Keratinocyte (primary cell): ENCODE data around the gene NR2C1. TPM values are rescaled to one million over a fixed set of nuclear protein-coding genes. Genes with fewer than 3 reads are reported as not detected.

Source experiments
- DNase-seq: peaks from one replicate; pipeline ENCODE4 v3.0.0-alpha.2; 2011; ENCODE audit warnings: low read depth, missing footprints, low spot score
- FAIRE-seq: peaks from 2 replicates; lab custom pipeline; 2011; peaks lifted over from hg19 to GRCh38; lab: Jason Lieb, UNC
- H2AFZ ChIP-seq: 2 replicates; pipeline ENCODE4 v1.6.0; 2012; ENCODE audit warnings: low read length, control low read depth, inconsistent platforms; ENCODE audit not compliant: control insufficient read depth
- H3K27ac ChIP-seq: 2 replicates; pipeline ENCODE4 v1.5.1; 2011; ENCODE audit warnings: low read length; ENCODE audit not compliant: control insufficient read depth, insufficient read depth
- H3K27me3 ChIP-seq: 3 replicates; pipeline ENCODE4 v1.6.0; 2011; ENCODE audit warnings: low read length; ENCODE audit not compliant: control insufficient read depth, insufficient read depth; ENCODE audit errors: extremely low read depth
- H3K36me3 ChIP-seq, 2 experiments: 2 replicates in 1 of 2; 3 replicates in 1 of 2; pipeline ENCODE4 v1.5.1; 2011; ENCODE audit warnings: low read length in 2 of 2, mild to moderate bottlenecking in 1 of 2; ENCODE audit not compliant: control insufficient read depth in 2 of 2, insufficient read depth in 2 of 2; ENCODE audit errors: extremely low read depth in 1 of 2
- H3K4me1 ChIP-seq: 3 replicates; pipeline ENCODE4 v1.5.1; 2011; ENCODE audit warnings: low read length; ENCODE audit not compliant: control insufficient read depth, insufficient read depth; ENCODE audit errors: extremely low read depth
- H3K4me2 ChIP-seq: 3 replicates; pipeline ENCODE4 v1.6.0; 2011; ENCODE audit warnings: low read depth, low read length; ENCODE audit not compliant: control insufficient read depth, insufficient read depth; ENCODE audit errors: extremely low read depth
- H3K4me3 ChIP-seq, 3 experiments: fragments of 200-600 bp in 1 of 3; sonication (generic) in 1 of 3; 2 replicates in 2 of 3; 3 replicates in 1 of 3; pipeline ENCODE4 v1.5.1; 2011 to 2016; ENCODE audit warnings: low read length in 3 of 3, mild to moderate bottlenecking in 3 of 3, control low read depth in 2 of 3, inconsistent platforms in 1 of 3, low read depth in 1 of 3, mixed read lengths in 1 of 3, mixed run types in 1 of 3, moderate library complexity in 1 of 3; ENCODE audit not compliant: control insufficient read depth in 2 of 3, insufficient read depth in 2 of 3; ENCODE audit errors: extremely low read depth in 1 of 3
- H3K79me2 ChIP-seq: 2 replicates; pipeline ENCODE4 v1.6.0; 2012; ENCODE audit warnings: low read length; ENCODE audit not compliant: control insufficient read depth, insufficient read depth
- H3K9ac ChIP-seq: 3 replicates; pipeline ENCODE4 v1.6.0; 2011; ENCODE audit warnings: low read length; ENCODE audit not compliant: control insufficient read depth, insufficient read depth; ENCODE audit errors: extremely low read depth
- H3K9me1 ChIP-seq: 3 replicates; pipeline ENCODE4 v1.6.0; 2011; ENCODE audit warnings: low read length; ENCODE audit not compliant: control insufficient read depth, insufficient read depth; ENCODE audit errors: extremely low read depth
- H3K9me3 ChIP-seq: 2 replicates; pipeline ENCODE4 v1.5.1; 2012; ENCODE audit warnings: low read depth, low read length; ENCODE audit not compliant: control insufficient read depth
- H4K20me1 ChIP-seq: 3 replicates; pipeline ENCODE4 v1.6.0; 2011; ENCODE audit warnings: low read length; ENCODE audit not compliant: control insufficient read depth, insufficient read depth; ENCODE audit errors: extremely low read depth
- CTCF ChIP-seq, 3 experiments: IDR thresholded peaks in 1 of 3; conservative IDR thresholded peaks in 1 of 3; optimal IDR thresholded peaks in 1 of 3; 2 replicates in 2 of 3; 3 replicates in 1 of 3; pipeline versions ENCODE3 to v1.5.1; 2011; ENCODE audit warnings: low read length in 3 of 3, mild to moderate bottlenecking in 3 of 3, moderate library complexity in 2 of 3, control low read depth in 1 of 3, inconsistent platforms in 1 of 3; ENCODE audit not compliant: insufficient read depth in 2 of 3; ENCODE audit errors: extremely low read depth in 1 of 3
- EZH2 ChIP-seq: IDR thresholded peaks from one replicate; pipeline ENCODE4 v1.6.1; 2012; ENCODE audit warnings: inconsistent platforms, mild to moderate bottlenecking, low read length, moderate library complexity
- dilution Hi-C: fragments of 300-500 bp; cut with MboI; formaldehyde crosslinking; loops from one replicate; pipeline ENCODE4 v1.7.0; 2020; ENCODE audit warnings: low sequenced_read_pairs; ENCODE audit not compliant: extremely low pct_ligation_motif_present
- polyA plus RNA-seq, 5 experiments: library from polyadenylated mRNA; depleted of rRNA in 3 of 5; stranded (reverse) in 3 of 5; stranded (forward) in 1 of 5; unstranded in 1 of 5; fragments of >200 nt; gene quantifications; 1 replicate in 1 of 5; 2 replicates in 3 of 5; 3 replicates in 1 of 5; pipeline versions ENCODE4 v1.2.1 to v1.2.3, GENCODE V29; 2011 to 2012; ENCODE audit warnings: missing spikeins in 2 of 5, low read depth in 1 of 5, low replicate concordance in 1 of 5

The NR2C1 gene
- polyA plus RNA-seq, 1 donor (not counting 4 experiments of a cell fraction or from before 2014, with no cell fraction given): 32.0 TPM

DNA sequence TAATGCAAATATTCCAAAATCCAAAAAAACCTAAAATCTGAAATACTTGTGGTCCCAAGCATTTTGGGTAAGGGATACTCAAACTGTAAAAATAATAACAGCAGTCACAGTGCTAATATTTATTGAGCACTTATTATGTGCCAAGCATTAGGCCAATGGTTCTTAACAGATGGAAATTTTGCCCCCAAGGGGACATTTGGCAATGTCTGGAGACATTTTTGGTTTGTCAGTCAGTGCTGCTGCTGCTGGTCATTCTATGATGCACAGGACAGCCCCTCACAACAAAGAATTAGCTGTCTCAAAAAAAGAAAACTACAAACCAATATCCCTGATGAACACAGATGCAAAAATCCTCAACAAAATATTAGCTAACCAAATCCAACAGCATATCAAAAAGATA, 75.7 kb downstream of the NR2C1 start:
- TF ChIP-seq EZH2 (no peak), CTCF (optimal IDR thresholded peaks at IDR 0.05 in 1 of 3, IDR thresholded peaks at IDR 0.05 in 1 of 3, conservative IDR thresholded peaks at IDR 0.05 in 1 of 3; ENCODE audit: extremely low read depth in 1 of 3, insufficient read depth in 2 of 3, low read length in 3 of 3) (no peak)
- no peaks in the 10 kb centered on the region for H4K20me1 ChIP-seq
- dilution Hi-C loops: no loop called here
- no peak overlapping the region for H3K4me2 ChIP-seq
- H3K4me3 ChIP-seq: no peak overlapping the region
- H3K4me1 ChIP-seq: peaks cover 10% of the 10 kb centered on the region
- H2AFZ ChIP-seq: no peak overlapping the region
- no peaks in the 10 kb centered on the region for H3K27me3 ChIP-seq
- no peak overlapping the region for H3K27ac ChIP-seq
- DNase-seq (no peak), FAIRE-seq (no peak)
- H3K9me1 ChIP-seq: no peaks in the 10 kb centered on the region
- H3K9ac ChIP-seq: no peak overlapping the region
- H3K9me3 ChIP-seq: no peaks in the 10 kb centered on the region
- H3K36me3 ChIP-seq: peaks cover 0 to 2% of the 10 kb centered on the region in 2 experiments
- H3K79me2 ChIP-seq: peaks cover 36% of the 10 kb centered on the region

DNA sequence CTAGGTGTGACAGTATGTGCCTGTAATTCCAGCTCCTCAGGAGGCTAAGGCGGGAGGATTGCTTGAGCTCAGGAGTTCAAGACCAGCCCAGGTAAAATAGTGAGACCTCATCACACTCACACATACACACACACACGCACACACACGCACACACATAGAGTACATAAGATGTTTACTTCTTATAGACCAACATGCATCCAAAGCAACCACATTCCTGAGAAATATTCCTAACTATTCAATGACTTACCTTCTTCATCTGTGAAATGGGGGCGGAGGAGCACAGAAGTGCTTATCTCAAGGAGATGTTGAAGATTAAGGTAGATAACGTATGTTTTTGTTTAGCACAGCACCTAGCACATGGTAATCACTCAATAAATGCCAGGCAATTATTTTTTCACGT, 76.4 kb downstream of the NR2C1 start:
- no peak overlapping the region for H2AFZ ChIP-seq
- no peak overlapping the region for H3K4me2 ChIP-seq
- no peaks in the 10 kb centered on the region for H3K9me3 ChIP-seq
- dilution Hi-C loops: no loop called here
- H3K36me3 ChIP-seq: peaks cover 0 to 4% of the 10 kb centered on the region in 2 experiments
- H3K27me3 ChIP-seq: no peaks in the 10 kb centered on the region
- H3K9me1 ChIP-seq: no peaks in the 10 kb centered on the region
- no peak overlapping the region for H3K9ac ChIP-seq
- peaks cover 10% of the 10 kb centered on the region for H3K4me1 ChIP-seq
- no peak for FAIRE-seq
- H4K20me1 ChIP-seq: no peaks in the 10 kb centered on the region
- no peak for DNase-seq
- H3K4me3 ChIP-seq: no peak overlapping the region
- TF ChIP-seq EZH2 (no peak), CTCF (optimal IDR thresholded peaks at IDR 0.05 in 1 of 3, IDR thresholded peaks at IDR 0.05 in 1 of 3, conservative IDR thresholded peaks at IDR 0.05 in 1 of 3; ENCODE audit: extremely low read depth in 1 of 3, insufficient read depth in 2 of 3, low read length in 3 of 3) (no peak)
- no peak overlapping the region for H3K27ac ChIP-seq
- peaks cover 32% of the 10 kb centered on the region for H3K79me2 ChIP-seq
